ENCODE data around the gene NOTUM. TPM values are rescaled to one million over a fixed set of nuclear protein-coding genes. Genes with fewer than 3 reads are reported as not detected.

NOTUM gene
- total and polyA plus RNA-seq, 12 donors, result 0.07 to 9.7 (median 0.69) TPM; not detected in 3

Other genes starting within 250 kb of the NOTUM start
- 10 to 100 TPM in 8 of 9 donors, 1 to 10 TPM in 1; 8.8 to 36.1 (median 19.6) TPM for gene SLC25A10, start 248.9 kb downstream of the NOTUM start, total RNA-seq
- 10 to 100 TPM in 2 of 3 donors, 1 to 10 TPM in 1; 3.5 to 33.1 (median 29.2) TPM for gene SLC25A10, start 248.9 kb downstream of the NOTUM start, polyA plus RNA-seq
- gene GCGR, start 157.0 kb downstream of the NOTUM start, total RNA-seq, result 1 to 10 TPM in 3 of 9 donors, under 1 TPM in 3, not detected in 3; 0.11 to 2.9 (median 1.2) TPM
- 10 to 100 TPM in 1 of 3 donors, 1 to 10 TPM in 1, under 1 TPM in 1; 0.29 to 48.7 (median 4.1) TPM for gene GCGR, start 157.0 kb downstream of the NOTUM start, polyA plus RNA-seq
- 100 to 1,000 TPM in 2 of 9 donors, 10 to 100 TPM in 7; 63.5 to 115 (median 82.5) TPM for gene MCRIP1, start 127.9 kb downstream of the NOTUM start, total RNA-seq
- gene MCRIP1, start 127.9 kb downstream of the NOTUM start, polyA plus RNA-seq, result 100 to 1,000 TPM in 2 of 3 donors, 1 to 10 TPM in 1; 5.0 to 248 (median 144) TPM
- gene PPP1R27, start 126.1 kb downstream of the NOTUM start, total RNA-seq, result under 1 TPM in 3 of 9 donors, not detected in 6; 0.11 to 0.92 (median 0.46) TPM
- gene PPP1R27, start 126.1 kb downstream of the NOTUM start, polyA plus RNA-seq, result 1 to 10 TPM in 2 of 3 donors, under 1 TPM in 1; 0.22 to 3.1 (median 2.6) TPM
- 1,000 to 10,000 TPM in 5 of 9 donors, 100 to 1,000 TPM in 4; 583 to 2,018 (median 1,095) TPM for gene P4HB, start 100.7 kb downstream of the NOTUM start, total RNA-seq
- 1,000 to 10,000 TPM in 1 of 3 donors, 100 to 1,000 TPM in 2; 546 to 2,717 (median 747) TPM for gene P4HB, start 100.7 kb downstream of the NOTUM start, polyA plus RNA-seq
- gene ARHGDIA, start 89.8 kb downstream of the NOTUM start, total RNA-seq, result 100 to 1,000 TPM; 123 to 491 (median 203) TPM
- gene ARHGDIA, start 89.8 kb downstream of the NOTUM start, polyA plus RNA-seq, result 100 to 1,000 TPM; 180 to 324 (median 250) TPM
- gene ALYREF, start 69.6 kb downstream of the NOTUM start, total RNA-seq, result 10 to 100 TPM; 15.2 to 69.3 (median 45.1) TPM
- gene ALYREF, start 69.6 kb downstream of the NOTUM start, polyA plus RNA-seq, result 10 to 100 TPM; 13.0 to 28.2 (median 15.2) TPM
- 100 to 1,000 TPM; 102 to 226 (median 134) TPM for gene ANAPC11, start 69.5 kb downstream of the NOTUM start, total RNA-seq
- gene ANAPC11, start 69.5 kb downstream of the NOTUM start, polyA plus RNA-seq, result 100 to 1,000 TPM in 2 of 3 donors, 10 to 100 TPM in 1; 21.2 to 242 (median 112) TPM
- gene NPB, start 58.9 kb downstream of the NOTUM start, total RNA-seq, result 1 to 10 TPM in 1 of 9 donors, under 1 TPM in 4, not detected in 4; 0.18 to 2.5 (median 0.42) TPM
- gene NPB, start 58.9 kb downstream of the NOTUM start, polyA plus RNA-seq, result under 1 TPM; 0.07 to 0.57 (median 0.24) TPM
- 10 to 100 TPM; 19.8 to 31.6 (median 29.0) TPM for gene PCYT2, start 49.8 kb downstream of the NOTUM start, total RNA-seq
- gene PCYT2, start 49.8 kb downstream of the NOTUM start, polyA plus RNA-seq, result 10 to 100 TPM; 32.5 to 41.2 (median 37.5) TPM
- gene SIRT7, start 43.0 kb downstream of the NOTUM start, total RNA-seq, result 10 to 100 TPM; 10.4 to 25.2 (median 14.6) TPM
- gene SIRT7, start 43.0 kb downstream of the NOTUM start, polyA plus RNA-seq, result 10 to 100 TPM in 2 of 3 donors, 1 to 10 TPM in 1; 4.2 to 49.8 (median 33.3) TPM
- gene MAFG, start 33.5 kb downstream of the NOTUM start, total RNA-seq, result 10 to 100 TPM; 10.5 to 44.5 (median 25.0) TPM
- 10 to 100 TPM in 1 of 3 donors, 1 to 10 TPM in 2; 7.7 to 13.0 (median 8.9) TPM for gene MAFG, start 33.5 kb downstream of the NOTUM start, polyA plus RNA-seq
- gene PYCR1, start 23.9 kb downstream of the NOTUM start, total RNA-seq, result 10 to 100 TPM in 1 of 9 donors, 1 to 10 TPM in 7, under 1 TPM in 1; 0.79 to 10.2 (median 5.1) TPM
- 1 to 10 TPM; 1.8 to 5.4 (median 2.0) TPM for gene PYCR1, start 23.9 kb downstream of the NOTUM start, polyA plus RNA-seq
- not detected for gene MYADML2, start 14.0 kb downstream of the NOTUM start, total RNA-seq
- gene MYADML2, start 14.0 kb downstream of the NOTUM start, polyA plus RNA-seq, result not detected
- 10 to 100 TPM; 19.9 to 45.9 (median 27.5) TPM for gene ASPSCR1, start 16.4 kb upstream of the NOTUM start, total RNA-seq
- 100 to 1,000 TPM in 1 of 3 donors, 10 to 100 TPM in 2; 10.2 to 177 (median 96.5) TPM for gene ASPSCR1, start 16.4 kb upstream of the NOTUM start, polyA plus RNA-seq
- 10 to 100 TPM; 24.3 to 75.9 (median 47.0) TPM for gene CENPX, start 61.7 kb upstream of the NOTUM start, total RNA-seq
- 10 to 100 TPM; 11.2 to 70.9 (median 58.3) TPM for gene CENPX, start 61.7 kb upstream of the NOTUM start, polyA plus RNA-seq
- 10 to 100 TPM in 6 of 9 donors, 1 to 10 TPM in 3; 3.0 to 24.2 (median 11.0) TPM for gene LRRC45, start 62.1 kb upstream of the NOTUM start, total RNA-seq
- gene LRRC45, start 62.1 kb upstream of the NOTUM start, polyA plus RNA-seq, result 10 to 100 TPM in 2 of 3 donors, 1 to 10 TPM in 1; 1.2 to 24.5 (median 15.4) TPM
- 10 to 100 TPM in 1 of 9 donors, 1 to 10 TPM in 8; 3.0 to 13.5 (median 4.5) TPM for gene RAC3, start 70.5 kb upstream of the NOTUM start, total RNA-seq
- gene RAC3, start 70.5 kb upstream of the NOTUM start, polyA plus RNA-seq, result 10 to 100 TPM in 1 of 3 donors, 1 to 10 TPM in 2; 1.6 to 10.5 (median 9.0) TPM
- 100 to 1,000 TPM in 6 of 9 donors, 10 to 100 TPM in 3; 66.9 to 183 (median 107) TPM for gene DCXR, start 76.5 kb upstream of the NOTUM start, total RNA-seq
- gene DCXR, start 76.5 kb upstream of the NOTUM start, polyA plus RNA-seq, result 100 to 1,000 TPM in 1 of 3 donors, 10 to 100 TPM in 2; 67.7 to 163 (median 96.0) TPM
- 10 to 100 TPM; 21.2 to 69.5 (median 47.3) TPM for gene RFNG, start 90.6 kb upstream of the NOTUM start, total RNA-seq
- 10 to 100 TPM; 21.2 to 78.0 (median 74.0) TPM for gene RFNG, start 90.6 kb upstream of the NOTUM start, polyA plus RNA-seq
- 100 to 1,000 TPM in 7 of 9 donors, 10 to 100 TPM in 2; 77.4 to 130 (median 112) TPM for gene GPS1, start 90.7 kb upstream of the NOTUM start, total RNA-seq
- 100 to 1,000 TPM in 2 of 3 donors, 10 to 100 TPM in 1; 37.4 to 305 (median 246) TPM for gene GPS1, start 90.7 kb upstream of the NOTUM start, polyA plus RNA-seq
- 100 to 1,000 TPM in 1 of 9 donors, 10 to 100 TPM in 8; 62.0 to 109 (median 74.5) TPM for gene DUS1L, start 104.6 kb upstream of the NOTUM start, total RNA-seq
- gene DUS1L, start 104.6 kb upstream of the NOTUM start, polyA plus RNA-seq, result 100 to 1,000 TPM in 2 of 3 donors, 10 to 100 TPM in 1; 38.5 to 397 (median 291) TPM
- gene FASN, start 137.0 kb upstream of the NOTUM start, total RNA-seq, result 100 to 1,000 TPM in 3 of 9 donors, 10 to 100 TPM in 6; 46.1 to 276 (median 81.8) TPM
- 100 to 1,000 TPM in 1 of 3 donors, 10 to 100 TPM in 2; 18.9 to 273 (median 59.0) TPM for gene FASN, start 137.0 kb upstream of the NOTUM start, polyA plus RNA-seq